HG02943 (cell line): ENCODE data around the gene TSPO.
"Not testable (repeated sequence)": the region's sequence is repeated elsewhere in the genome, so short reads cannot be mapped to it uniquely, and the experiment has no call there.

ENCODE experiments used
- ATAC-seq: cut with Tn5 transposase; IDR thresholded peaks from one replicate; pipeline ENCODE4 v1.9.1; 2021; ENCODE audit warnings: mild to moderate bottlenecking, low read depth, moderate library complexity; ENCODE audit not compliant: unreplicated experiment

The TSPO gene

DNA sequence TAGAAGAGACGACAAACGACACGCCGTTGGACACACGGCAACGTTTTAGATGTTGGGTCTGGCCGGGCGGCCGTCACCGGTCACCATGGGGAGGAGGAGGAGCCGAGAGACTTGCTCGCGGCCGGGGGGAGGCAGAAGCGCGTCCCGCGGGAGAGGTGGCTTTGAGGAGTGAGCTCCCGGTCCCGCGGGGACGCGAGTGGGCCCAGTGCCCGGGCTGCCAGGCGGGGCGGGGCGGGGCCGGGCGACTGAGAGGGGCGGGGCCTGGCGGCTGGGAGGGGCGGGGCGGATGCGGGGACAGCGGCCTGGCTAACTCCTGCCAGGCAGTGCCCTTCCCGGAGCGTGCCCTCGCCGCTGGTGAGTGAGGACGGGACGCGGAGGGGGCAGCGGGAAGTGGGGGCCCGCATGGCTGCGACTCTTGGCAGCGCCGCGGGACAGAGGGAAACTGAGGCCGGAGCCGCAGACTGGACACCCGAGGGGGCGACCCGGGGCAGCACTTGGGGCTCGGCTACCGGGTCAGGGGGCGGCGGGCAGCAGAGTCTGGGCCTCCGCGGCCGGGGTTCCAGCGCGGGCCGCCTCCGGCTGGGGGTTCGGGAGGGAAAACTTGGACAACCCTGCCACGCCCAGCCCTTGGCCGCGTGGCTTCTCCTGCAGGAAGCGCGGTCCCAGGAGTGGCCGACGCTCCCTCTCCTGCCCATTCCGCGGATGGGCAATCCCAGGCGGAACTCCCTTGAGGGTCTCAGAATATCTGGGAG is at the start of gene TSPO:
Gene TSPO (plus strand): TSS at position 309 of the 752 bp plus-strand sequence. CDS start 7,680 bp downstream, outside the sequence.
- ATAC-seq, result no peak

DNA sequence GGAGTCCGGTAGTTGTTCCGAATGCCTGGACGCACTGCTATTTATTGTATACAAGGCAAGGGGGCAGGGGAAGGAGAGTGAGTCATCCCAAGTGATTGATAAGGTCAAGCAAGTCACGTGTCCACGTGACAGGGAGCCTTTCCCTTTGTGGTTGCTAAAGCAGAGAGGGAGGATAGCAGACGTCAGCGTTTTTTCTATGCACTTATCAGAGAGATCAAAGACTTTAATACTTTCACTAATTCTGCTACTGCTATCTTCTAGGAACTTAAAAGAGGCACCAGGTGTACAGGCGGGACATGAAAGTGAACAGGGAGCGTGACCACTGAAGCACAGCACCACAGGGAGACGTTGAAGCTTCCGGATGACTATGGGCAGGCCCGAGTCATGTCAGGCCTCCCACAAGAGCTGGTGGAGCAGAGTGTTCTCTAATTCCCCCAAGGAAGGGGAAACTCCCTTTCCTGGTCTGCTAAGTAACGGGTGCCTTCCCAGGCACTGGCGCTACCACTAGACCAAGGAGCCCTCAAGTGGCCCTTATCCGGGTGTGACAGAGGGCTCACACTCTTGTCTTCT is 47.2 kb upstream of the TSPO start:
- ATAC-seq, result not testable (repeated sequence)

DNA sequence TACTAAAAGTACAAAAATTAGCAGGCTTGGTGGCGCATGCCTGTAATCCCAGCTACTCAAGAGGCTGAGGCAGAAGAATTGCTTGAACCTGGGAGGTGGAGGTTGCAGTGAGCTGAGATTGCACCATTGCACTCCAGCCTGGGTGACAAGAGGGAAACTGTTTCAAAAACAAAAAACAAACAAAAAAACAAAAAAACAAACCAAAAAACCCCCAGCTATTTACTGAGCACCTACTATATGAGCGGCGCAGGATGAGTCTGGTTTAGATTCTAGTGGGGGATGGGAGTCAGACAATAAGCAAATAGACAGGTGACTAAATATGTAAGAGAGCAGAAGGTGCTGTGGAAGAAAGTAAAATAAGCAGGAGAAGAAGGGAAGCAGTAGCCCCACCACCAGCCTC is 46.4 kb upstream of the TSPO start:
- ATAC-seq, result not testable (repeated sequence)

DNA sequence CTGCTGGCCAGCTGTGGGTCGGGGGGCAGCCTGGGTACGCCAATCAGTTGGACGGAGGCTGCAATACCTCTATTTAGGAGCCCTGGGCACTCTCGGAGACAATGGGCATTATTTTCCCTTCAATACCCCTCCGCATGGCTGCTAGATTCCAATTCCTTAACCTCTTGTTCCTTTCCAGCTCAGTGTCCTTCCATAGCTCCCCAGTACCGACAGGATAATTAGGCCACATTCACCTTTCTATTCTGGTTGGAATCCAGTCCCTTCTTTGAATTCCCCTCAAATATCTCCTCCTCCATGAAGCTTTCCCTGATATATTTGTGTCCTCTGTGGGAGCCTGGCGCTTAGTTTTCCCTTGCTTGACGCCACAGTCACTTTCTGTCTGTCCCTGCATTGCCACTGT is 45.1 kb upstream of the TSPO start:
- ATAC-seq, result no peak

- ATAC-seq, result no peak
These were observed 41.8 kb upstream of the TSPO start for GRCh38 chr22:43109511-43109910.

DNA sequence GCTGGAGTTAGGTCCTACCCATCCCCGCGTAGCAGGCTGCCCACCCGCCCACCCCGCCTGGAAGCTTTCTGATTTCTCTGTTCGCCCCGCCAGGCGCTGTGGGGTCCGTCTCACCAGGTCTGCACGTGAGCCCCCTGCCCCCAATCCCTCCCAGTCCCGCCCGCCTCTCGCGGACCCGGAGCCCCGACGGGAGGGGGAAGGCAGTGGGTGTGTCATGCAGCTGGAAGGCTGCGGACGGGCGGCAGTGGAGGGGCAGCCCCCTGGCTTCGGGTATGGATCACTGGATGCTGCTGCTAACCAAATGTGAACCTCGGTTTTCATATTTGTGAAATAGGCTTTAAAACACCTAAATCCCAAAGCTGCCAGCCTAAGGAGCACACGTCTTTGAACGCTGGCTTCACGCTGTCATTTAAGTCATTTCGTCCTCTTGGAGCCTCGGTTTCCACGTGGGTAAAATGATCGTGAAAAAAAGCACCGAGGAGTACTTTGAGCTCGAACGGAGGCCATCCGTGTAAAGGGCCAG is 41.4 kb upstream of the TSPO start:
- ATAC-seq, result no peak

GRCh38 chr22:43110444-43110926 is 40.9 kb upstream of the TSPO start, which contains the start of gene BIK:
TSS of gene BIK (plus strand) at chr22:43110750. CDS start at chr22:43124023, 13,273 bp downstream.
- ATAC-seq, result no peak

GRCh38 chr22:43110927-43111623 is 40.3 kb upstream of the TSPO start:
- no peak for ATAC-seq

- no peak for ATAC-seq
These were observed 37.7 kb upstream of the TSPO start for GRCh38 chr22:43113526-43114251.

- no peak for ATAC-seq
These were observed 36.4 kb upstream of the TSPO start for GRCh38 chr22:43114958-43115357.

DNA sequence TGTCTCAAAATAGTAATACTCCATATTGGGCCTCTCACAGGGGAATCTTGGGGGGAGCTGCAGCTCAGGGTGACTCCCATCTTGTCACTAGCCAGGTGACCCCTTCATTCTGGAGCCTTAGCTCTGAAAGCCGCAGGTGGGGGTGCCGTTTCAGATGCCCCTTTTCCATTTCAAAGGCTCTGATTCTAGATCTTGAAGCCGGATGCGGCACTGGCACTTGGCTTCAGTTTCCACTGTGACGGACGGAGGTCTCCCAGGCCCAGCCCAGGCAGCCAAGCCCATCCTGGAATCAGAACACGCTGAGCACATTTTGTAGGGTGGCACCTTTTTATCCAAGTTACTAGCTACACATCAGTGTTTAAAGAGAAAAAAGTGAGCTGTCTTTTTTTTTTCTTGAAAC is 34.4 kb upstream of the TSPO start:
- ATAC-seq, result no peak

GRCh38 chr22:43118024-43118849 is 33.1 kb upstream of the TSPO start:
- no peak for ATAC-seq

DNA sequence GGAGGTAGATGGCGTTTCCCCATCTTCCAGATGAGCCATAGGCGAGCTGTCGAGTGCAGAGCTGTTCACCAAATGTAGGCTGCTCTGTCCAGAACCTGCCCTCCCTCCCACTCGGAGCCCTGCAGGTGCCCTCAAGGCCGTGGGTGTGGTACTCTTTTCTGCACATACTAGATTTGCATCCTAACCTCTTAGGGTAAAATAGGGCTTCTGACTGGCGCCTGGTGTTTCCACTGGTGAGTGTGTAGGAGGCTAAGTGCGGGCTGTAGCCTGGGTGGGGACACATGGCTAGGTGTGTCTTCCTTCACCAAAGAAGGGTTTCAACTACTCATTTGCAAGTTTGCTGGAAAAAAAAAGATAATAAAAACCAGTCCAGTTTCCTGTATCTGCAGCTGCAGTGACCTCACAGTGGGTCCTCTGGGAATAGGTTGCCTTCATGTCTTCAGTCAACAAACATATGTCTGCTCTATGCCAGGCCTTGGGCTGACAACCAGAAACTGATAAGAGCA is 32.4 kb upstream of the TSPO start:
- peak; percentile 59 for ATAC-seq

- ATAC-seq, result no peak
These were observed 24.7 kb upstream of the TSPO start for GRCh38 chr22:43126501-43127165.

DNA sequence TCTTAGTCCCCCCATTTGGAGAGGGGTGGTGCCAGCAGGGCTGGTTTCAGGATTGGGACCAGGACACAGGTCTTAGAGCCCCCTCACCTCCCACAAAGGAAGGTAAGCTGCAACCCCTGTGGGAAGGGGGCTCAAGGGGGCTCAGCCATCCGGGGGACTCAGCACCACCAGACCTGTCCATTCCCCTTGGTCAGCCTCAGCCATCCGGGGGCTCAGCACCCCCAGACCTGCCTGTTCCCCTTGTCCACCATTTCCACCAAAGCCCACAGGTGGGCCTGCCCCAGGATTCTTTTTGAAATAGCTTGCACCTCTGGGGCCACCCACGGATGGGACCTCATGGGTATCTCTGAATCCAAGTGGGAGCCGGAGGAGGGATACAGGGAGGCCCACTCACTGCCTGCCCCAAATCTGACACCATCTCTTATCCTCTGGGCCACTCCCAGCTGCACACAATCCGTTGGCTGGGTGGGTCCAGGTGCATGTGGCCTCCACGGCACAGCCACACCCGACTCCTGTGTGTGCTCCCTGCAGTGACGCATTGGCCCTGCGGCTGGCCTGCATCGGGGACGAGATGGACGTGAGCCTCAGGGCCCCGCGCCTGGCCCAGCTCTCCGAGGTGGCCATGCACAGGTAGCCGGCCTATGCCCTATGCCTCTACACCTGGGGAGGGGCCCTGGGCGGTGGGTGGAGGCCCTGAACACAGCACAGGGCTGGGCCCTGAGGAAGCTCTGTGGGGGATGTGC is 24.0 kb upstream of the TSPO start:
- ATAC-seq, result no peak

GRCh38 chr22:43128116-43128515 is 23.2 kb upstream of the TSPO start:
- ATAC-seq, result no peak

GRCh38 chr22:43128928-43129424 is 22.4 kb upstream of the TSPO start:
- ATAC-seq, result no peak
